Memory B cell (primary cell): ENCODE data around the gene TRNT1.

ENCODE experiments used
- ATAC-seq: fragments of 150-1000 bp; cut with Tn5 transposase; 2 replicates; pipeline ENCODE4 v1.10.0; 2021; ENCODE audit warnings: low read depth, mild to moderate bottlenecking, moderate library complexity
- DNase-seq, 2 donors: peaks; one replicate each; pipeline ENCODE4 v3.0.0; 2022; ENCODE audit warnings: low spot score in 2 of 2
- H3K27ac Mint-ChIP-seq: one replicate; pipeline ENCODE4 v1.8.0; 2022; ENCODE audit warnings: mild to moderate bottlenecking, moderate library complexity, mixed read lengths
- H3K27me3 Mint-ChIP-seq: one replicate; pipeline ENCODE4 v1.8.0; 2022; ENCODE audit warnings: mixed read lengths
- H3K36me3 Mint-ChIP-seq: one replicate; pipeline ENCODE4 v1.8.0; 2022; ENCODE audit warnings: mild to moderate bottlenecking, mixed read lengths
- H3K4me1 Mint-ChIP-seq: one replicate; pipeline ENCODE4 v1.8.0; 2022; ENCODE audit warnings: mixed read lengths
- H3K4me3 Mint-ChIP-seq: one replicate; pipeline ENCODE4 v1.8.0; 2022; ENCODE audit warnings: mild to moderate bottlenecking, moderate library complexity, mixed read lengths
- H3K9me3 Mint-ChIP-seq: one replicate; pipeline ENCODE4 v1.8.0; 2022; ENCODE audit warnings: mixed read lengths

TRNT1 gene

DNA sequence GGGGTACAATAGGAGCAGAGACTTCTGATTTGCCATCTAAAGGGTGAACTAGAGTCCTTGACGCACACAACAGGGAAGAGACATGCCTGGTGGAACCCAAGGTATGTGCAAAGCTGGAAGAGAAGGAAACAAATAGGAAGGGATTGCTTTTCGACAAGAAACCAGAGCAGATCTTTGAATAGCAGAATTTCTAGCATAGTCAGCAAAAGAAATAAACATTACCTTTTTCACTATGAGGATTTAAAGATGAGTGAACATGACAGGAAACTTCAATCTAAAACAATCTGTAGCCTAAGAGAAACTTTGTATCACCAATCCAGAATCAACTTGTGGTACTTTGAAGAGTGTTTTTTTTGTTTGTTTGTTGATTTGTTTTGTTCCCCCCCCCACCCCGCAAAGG is 21.5 kb upstream of the TRNT1 start:
- ATAC-seq: no peak
- Mint-ChIP-seq H3K9me3 (no peaks in the 10 kb centered on the region), H3K27me3 (peaks cover 3% of the 10 kb centered on the region), H3K36me3 (peaks cover 3% of the 10 kb centered on the region), H3K4me1 (peaks cover 24% of the 10 kb centered on the region), H3K4me3 (peak overlapping the region; percentile 2), H3K27ac (peak overlapping the region; percentile 0)
- no peak for DNase-seq

DNA sequence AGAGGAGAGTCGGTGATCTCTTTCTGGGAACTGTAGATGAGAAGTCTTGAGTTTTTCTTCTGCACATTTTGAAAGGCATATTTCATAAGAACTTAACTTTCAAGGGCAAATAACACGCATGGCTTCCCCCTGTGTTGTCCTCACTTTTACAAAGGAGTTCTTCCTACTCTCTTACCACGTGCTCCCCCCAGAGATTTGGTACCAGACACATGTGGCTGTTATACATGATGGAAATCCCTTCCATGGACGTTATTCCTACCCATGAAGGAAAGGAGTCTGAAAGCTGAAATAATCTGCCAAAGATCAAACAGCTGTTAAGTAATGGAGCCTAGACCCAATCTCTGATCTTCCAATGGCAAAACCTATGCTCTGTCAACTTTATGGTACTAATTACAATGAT is 20.9 kb upstream of the TRNT1 start:
- Mint-ChIP-seq H3K4me3 (no peak overlapping the region), H3K27me3 (peaks cover 3% of the 10 kb centered on the region), H3K4me1 (peaks cover 30% of the 10 kb centered on the region), H3K36me3 (peaks cover 3% of the 10 kb centered on the region), H3K27ac (peak overlapping the region; percentile 0), H3K9me3 (no peaks in the 10 kb centered on the region)
- ATAC-seq: no peak
- DNase-seq: no peak

DNA sequence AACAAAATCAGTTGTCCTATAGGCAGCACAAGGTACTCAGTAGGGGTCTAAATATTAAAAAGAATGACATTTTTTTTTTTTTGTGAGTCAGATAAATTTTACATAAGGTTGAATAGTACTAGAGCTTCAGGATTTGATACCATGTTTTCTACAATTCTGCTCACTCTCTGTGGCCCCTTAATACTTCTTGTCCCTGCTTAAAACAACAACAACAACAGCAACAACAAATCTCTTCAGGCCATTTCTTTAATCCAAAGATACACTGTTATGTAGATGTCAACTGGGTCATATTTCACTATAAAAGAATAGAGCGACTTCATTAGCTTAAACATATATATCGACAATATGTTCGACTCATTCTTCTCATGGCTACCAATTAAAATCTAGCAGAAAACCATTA is 19.6 kb upstream of the TRNT1 start:
- Mint-ChIP-seq H3K27me3 (peaks cover 1% of the 10 kb centered on the region), H3K36me3 (peaks cover 1% of the 10 kb centered on the region), H3K9me3 (no peaks in the 10 kb centered on the region), H3K27ac (no peak overlapping the region), H3K4me3 (no peak overlapping the region), H3K4me1 (peaks cover 30% of the 10 kb centered on the region)
- no peak for DNase-seq
- no peak for ATAC-seq

DNA sequence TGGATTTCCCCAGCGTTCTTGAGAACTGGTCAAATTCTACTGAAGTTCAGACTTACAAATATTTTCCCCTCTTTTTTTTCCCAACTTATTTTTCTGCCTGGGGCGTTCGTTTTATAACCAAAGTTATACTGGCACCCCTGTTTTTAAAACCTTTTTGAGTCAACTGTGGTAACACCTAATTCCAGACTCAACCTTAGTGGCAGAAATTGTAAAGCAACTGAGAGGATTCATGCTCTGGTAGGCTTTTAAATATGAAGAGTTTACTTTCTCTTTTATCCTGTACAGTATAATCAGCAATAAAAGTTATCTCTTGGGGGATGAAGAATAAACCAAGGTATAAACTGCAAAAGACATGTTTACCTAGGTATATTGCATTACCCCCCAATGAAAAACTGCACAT is 18.9 kb upstream of the TRNT1 start:
- no peak for ATAC-seq
- H3K4me1 Mint-ChIP-seq: peaks cover 30% of the 10 kb centered on the region
- H3K36me3 Mint-ChIP-seq: peaks cover 1% of the 10 kb centered on the region
- DNase-seq: no peak
- no peaks in the 10 kb centered on the region for H3K9me3 Mint-ChIP-seq
- H3K27ac Mint-ChIP-seq: no peak overlapping the region
- peaks cover 1% of the 10 kb centered on the region for H3K27me3 Mint-ChIP-seq
- H3K4me3 Mint-ChIP-seq: no peak overlapping the region

DNA sequence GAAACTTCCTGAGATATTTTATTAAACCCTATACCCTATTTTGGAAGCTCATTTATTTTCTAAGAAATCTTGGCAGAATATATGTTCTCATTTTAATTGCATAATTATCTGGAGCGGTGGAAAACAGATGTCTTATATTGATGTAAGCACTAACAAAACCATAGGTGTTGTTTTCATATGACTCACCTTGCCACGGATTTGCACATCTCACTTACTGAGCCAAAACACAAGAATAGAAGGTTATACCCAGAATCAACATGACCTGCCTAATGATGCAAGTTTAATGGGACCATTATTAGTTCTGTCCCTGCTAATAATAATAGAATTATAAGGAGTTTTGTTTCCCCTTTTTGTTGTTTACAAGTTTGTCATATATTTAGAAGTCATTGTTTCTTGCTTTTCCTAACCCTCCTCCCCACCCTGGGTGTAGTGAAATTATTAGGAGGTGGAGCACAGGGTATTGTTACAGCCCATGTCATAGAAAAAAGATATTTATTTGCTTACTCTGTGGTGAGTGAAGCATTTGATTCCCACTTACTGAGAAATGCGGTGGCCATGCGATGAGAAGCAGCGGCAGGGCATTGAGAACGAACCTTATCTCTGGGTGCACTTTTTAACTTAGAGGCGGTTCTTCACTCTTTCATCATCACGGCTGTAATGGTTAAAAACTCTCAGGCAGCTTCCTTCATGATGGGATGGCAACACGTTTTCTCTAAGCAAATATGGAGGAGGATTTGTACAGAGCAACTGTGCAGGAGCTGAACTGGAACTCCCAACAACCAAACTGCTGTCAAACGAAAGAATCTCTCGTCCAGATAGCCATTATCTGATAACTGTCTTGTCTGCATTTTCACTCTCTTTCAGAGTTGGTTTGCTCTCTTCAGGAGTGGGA is 17.1 kb upstream of the TRNT1 start:
- Mint-ChIP-seq H3K9me3 (no peaks in the 10 kb centered on the region), H3K27ac (peak overlapping the region; percentile 95), H3K27me3 (peaks cover 1% of the 10 kb centered on the region), H3K4me1 (peaks cover 30% of the 10 kb centered on the region), H3K36me3 (peaks cover 1% of the 10 kb centered on the region), H3K4me3 (peak overlapping the region; percentile 74)
- DNase-seq (peak in 1 of 2 donors; percentile 16), ATAC-seq (peak; percentile 27)

DNA sequence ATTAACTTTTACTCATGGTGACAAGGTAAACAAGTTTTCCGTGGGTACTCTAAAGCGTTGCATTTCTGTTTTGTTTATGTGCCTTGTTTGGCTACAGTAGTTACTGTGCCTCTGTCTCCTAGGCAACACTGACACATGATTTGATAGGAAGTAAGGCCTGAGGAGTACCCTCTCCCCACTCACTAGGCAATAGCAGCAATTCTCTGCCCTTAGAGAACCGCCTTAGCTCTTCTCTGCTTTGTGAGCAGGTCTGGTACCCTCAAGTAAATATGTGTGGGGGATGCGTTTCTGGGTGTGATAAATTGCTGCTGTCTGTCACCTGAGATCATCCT is 16.5 kb upstream of the TRNT1 start, which contains the start of gene IL5RA:
Gene IL5RA, minus strand, starts transcription at position 76 of the 332 bp plus-strand sequence. CDS start 5,390 bp downstream, outside the sequence.
- Mint-ChIP-seq H3K36me3 (peaks cover 1% of the 10 kb centered on the region), H3K4me3 (peak within 1 kb of the TSS; percentile 74), H3K27me3 (peaks cover 3% of the 10 kb centered on the region), H3K9me3 (no peaks in the 10 kb centered on the region), H3K4me1 (peaks cover 27% of the 10 kb centered on the region), H3K27ac (peak within 1 kb of the TSS; percentile 95)
- DNase-seq: peak; percentile 27 to 28
- peak; percentile 91 for ATAC-seq

DNA sequence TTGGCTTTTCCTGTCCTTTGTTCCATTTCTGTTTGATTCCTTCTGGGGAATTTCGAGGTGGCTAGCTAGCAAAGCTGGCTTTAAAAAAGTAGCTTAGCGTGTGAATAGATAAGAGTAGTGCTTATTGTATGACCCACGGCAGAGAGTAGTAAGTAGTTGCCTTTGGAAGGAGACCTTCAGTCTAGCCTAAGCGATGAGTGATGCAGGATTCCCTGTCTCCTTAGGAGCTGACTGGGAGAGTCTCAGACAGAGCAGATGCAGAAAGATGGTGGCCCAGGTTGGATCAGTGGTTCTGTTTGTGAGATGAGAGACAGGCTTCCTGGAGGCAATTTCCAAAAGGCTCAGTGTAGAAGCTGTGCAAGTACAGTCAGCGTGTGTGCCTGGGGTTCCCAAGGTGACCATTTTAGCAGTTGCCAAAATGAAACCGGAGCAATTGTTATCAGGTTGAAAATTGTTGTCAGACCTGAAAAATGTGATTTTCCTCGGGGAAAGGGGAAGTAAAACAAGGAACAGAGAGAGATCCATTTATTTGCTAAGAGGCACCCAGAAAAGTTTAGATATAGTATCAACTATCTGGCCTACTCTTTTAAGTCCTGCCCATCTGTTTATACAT is 15.9 kb upstream of the TRNT1 start:
- DNase-seq: peak in 1 of 2 donors; percentile 14

DNA sequence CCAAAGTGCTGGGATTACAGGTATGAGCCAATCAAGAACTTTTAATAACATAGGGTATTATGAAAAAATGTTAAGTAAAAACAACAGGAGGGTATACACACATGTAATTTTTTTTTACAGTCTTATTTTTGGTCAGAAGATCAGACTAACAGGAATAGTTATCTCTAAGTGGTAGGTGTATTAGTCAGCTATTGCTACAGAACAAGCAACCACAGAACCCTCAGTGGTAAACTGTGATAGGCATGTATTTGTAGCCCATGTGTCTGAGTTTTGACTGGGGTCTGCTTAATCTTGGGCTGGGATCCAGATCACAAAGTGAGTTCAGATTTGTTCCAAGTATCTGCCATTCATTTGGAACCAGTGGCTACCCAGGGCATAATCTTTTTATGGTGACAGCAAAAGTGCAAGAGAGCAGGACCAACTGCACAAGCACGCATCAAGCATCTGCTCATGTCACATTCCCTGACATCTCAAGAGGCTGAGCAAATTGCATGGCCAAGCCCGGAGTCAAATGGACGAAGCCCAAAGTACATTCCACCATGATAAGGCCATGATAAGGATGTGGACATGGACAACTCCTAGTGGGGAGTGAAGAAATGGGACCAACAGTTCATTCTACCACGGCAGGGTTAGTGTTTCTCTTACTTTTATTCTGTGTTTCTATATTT is 13.6 kb upstream of the TRNT1 start:
- peaks cover 3% of the 10 kb centered on the region for H3K27me3 Mint-ChIP-seq
- no peak for DNase-seq
- peaks cover 20% of the 10 kb centered on the region for H3K4me1 Mint-ChIP-seq
- no peak overlapping the region for H3K4me3 Mint-ChIP-seq
- ATAC-seq: no peak
- H3K9me3 Mint-ChIP-seq: no peaks in the 10 kb centered on the region
- H3K36me3 Mint-ChIP-seq: no peaks in the 10 kb centered on the region
- peak overlapping the region; percentile 38 for H3K27ac Mint-ChIP-seq

More for the DNA sequence above, 15.9 kb upstream of the TRNT1 start:
- peak overlapping the region; percentile 95 for H3K27ac Mint-ChIP-seq
- no peak for ATAC-seq
- H3K36me3 Mint-ChIP-seq: peaks cover 1% of the 10 kb centered on the region
- peaks cover 3% of the 10 kb centered on the region for H3K27me3 Mint-ChIP-seq
- H3K9me3 Mint-ChIP-seq: no peaks in the 10 kb centered on the region
- peaks cover 21% of the 10 kb centered on the region for H3K4me1 Mint-ChIP-seq
- peak overlapping the region; percentile 74 for H3K4me3 Mint-ChIP-seq

DNA sequence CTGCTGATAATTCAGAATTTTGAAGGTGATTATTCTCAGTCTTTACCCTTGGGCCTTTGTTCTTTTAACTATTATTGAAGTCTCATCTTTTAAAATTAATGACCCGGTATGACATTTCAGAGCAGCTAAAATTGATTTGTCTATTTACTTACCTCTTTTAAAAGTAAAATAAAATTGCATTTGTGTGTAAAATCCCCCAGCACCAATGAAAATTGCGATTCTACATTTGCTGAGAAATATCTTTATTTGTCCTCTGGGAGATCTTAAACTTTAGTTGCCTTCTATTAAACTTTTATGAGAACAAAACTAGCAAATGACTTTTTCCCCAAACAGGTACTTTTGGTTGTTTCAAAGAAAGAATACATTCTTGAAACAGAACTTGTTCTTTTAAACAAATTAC is 9.1 kb upstream of the TRNT1 start:
- no peaks in the 10 kb centered on the region for H3K9me3 Mint-ChIP-seq
- H3K4me3 Mint-ChIP-seq: no peak overlapping the region
- DNase-seq (no peak), ATAC-seq (no peak)
- H3K27me3 Mint-ChIP-seq: peaks cover 2% of the 10 kb centered on the region
- peaks cover 2% of the 10 kb centered on the region for H3K4me1 Mint-ChIP-seq
- no peaks in the 10 kb centered on the region for H3K36me3 Mint-ChIP-seq
- no peak overlapping the region for H3K27ac Mint-ChIP-seq

DNA sequence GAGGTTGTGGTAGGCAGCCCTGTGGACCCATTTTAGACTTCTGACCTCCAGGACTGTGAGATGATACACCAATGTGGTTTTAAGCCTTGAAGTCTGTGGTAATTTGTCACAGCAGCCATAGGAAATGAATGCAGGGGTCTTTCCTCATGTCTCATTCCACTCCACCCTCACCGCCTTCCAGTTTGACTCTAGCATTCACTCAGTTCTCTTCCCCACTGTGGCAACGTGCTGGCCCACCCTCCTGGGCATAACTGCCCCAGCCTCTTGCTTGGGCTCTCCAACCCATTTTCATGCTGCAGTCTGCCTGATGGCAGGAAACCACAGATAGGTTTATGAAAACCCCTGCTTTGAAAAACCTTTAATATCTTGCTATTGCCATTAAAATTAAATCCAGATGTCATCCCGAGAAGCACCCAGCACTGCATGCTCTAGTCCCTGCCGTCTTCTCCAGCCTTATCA is 7.3 kb upstream of the TRNT1 start:
- Mint-ChIP-seq H3K27ac (no peak overlapping the region), H3K27me3 (peaks cover 2% of the 10 kb centered on the region), H3K9me3 (no peaks in the 10 kb centered on the region), H3K36me3 (no peaks in the 10 kb centered on the region), H3K4me3 (no peak overlapping the region), H3K4me1 (peaks cover 2% of the 10 kb centered on the region)
- DNase-seq (no peak), ATAC-seq (no peak)

DNA sequence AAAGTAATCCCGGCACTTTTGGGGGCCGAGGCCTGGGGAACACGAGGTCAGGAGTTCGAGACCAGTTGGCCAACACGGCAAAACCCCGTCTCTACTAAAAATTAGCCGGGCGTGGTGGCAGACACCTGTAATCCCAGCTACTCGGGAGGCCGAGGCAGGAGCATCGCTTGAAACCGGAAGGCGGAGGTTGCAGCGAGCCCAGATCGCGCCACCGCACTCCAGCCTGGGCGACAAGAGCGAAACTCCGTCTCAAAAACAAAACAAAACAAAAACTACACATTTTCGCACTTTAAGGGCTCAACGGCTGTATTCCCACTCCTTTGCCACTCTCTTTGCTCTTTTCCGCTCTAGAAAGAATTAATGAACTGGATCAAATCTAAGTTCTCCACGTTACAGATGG is 763 bp upstream of the TRNT1 start:
- Mint-ChIP-seq H3K9me3 (no peaks in the 10 kb centered on the region), H3K4me1 (peaks cover 14% of the 10 kb centered on the region), H3K36me3 (peaks cover 2% of the 10 kb centered on the region), H3K27ac (peak overlapping the region; percentile 98), H3K4me3 (peak overlapping the region; percentile 98), H3K27me3 (no peaks in the 10 kb centered on the region)
- ATAC-seq: no peak
- DNase-seq: no peak

DNA sequence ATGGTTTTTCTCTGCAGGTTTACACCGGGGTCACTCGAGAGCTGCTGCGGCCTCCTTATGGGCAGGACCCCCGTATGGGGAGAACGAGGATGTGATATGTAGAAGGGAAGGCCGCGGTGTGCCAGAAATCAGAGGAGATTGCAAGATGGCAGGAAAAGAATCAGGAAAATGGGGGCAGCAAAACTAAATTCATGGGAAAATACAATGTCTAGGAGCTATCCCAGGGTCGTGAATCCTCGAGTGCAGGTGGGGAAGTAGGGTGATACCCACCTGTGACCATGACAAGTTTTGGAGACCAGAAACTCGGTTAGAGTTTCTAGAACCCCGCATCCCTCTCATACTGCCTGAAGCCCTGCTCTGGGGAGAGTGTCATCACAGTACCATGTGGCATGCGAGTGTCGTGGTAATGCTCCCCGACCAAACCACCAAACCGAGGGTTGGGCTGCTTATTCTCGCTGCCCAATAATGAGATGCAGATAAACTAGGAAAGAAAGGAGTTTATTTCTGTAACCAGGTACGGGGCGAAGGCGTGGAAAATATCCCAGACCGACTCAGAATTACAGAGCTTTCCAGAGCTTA is 781 bp downstream of the TRNT1 start:
- no peaks in the 10 kb centered on the region for H3K27me3 Mint-ChIP-seq
- no peak for DNase-seq
- no peak for ATAC-seq
- peaks cover 2% of the 10 kb centered on the region for H3K36me3 Mint-ChIP-seq
- H3K4me3 Mint-ChIP-seq: peak overlapping the region; percentile 98
- H3K27ac Mint-ChIP-seq: peak overlapping the region; percentile 98
- no peaks in the 10 kb centered on the region for H3K9me3 Mint-ChIP-seq
- H3K4me1 Mint-ChIP-seq: peaks cover 14% of the 10 kb centered on the region

DNA sequence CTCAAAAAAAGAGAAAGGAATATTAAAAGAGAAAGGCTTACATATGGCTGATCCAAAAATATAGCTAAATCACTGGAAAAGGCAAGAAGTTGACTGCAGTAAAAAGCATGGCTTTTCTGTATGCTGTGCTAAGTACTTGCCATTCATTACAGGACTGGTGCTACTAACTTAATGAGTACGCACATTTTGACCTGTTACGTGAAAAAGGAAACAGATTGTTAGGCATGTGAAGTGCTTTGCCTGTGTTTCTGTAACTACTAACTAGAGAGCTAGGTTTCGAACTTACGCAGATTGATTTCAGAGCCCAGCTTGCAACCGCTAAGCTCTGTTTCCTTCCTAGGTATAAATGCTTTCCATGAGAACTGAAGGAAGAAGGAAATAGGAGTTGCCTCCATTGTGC is 2.8 kb downstream of the TRNT1 start:
- Mint-ChIP-seq H3K27me3 (no peaks in the 10 kb centered on the region), H3K27ac (peak overlapping the region; percentile 71), H3K4me1 (peaks cover 16% of the 10 kb centered on the region), H3K9me3 (no peaks in the 10 kb centered on the region), H3K36me3 (peaks cover 2% of the 10 kb centered on the region), H3K4me3 (no peak overlapping the region)
- ATAC-seq (no peak), DNase-seq (no peak)

DNA sequence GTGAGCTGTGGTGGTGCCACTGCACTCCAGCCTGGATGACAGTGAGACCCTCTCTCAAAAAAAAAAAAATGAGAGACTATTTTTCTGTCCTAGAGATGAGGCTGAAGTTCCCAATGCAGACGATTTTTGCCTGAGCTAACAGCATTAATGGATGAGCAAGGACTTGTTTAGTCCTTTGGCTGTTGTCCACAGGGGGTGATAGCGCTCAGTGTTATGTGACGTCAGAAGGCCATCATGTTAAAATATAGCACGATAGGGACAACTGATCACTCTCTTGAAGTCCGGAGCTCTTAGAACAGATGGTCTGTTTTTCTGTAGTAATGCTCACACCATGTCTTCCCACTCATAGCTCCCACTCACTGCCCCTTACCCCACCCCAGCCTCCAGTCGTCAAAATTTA is 6.8 kb downstream of the TRNT1 start:
- H3K27me3 Mint-ChIP-seq: no peaks in the 10 kb centered on the region
- H3K4me3 Mint-ChIP-seq: no peak overlapping the region
- H3K4me1 Mint-ChIP-seq: peaks cover 21% of the 10 kb centered on the region
- DNase-seq (no peak), ATAC-seq (no peak)
- no peaks in the 10 kb centered on the region for H3K9me3 Mint-ChIP-seq
- H3K27ac Mint-ChIP-seq: no peak overlapping the region
- peaks cover 23% of the 10 kb centered on the region for H3K36me3 Mint-ChIP-seq
